HG03039 (cell line): ENCODE data around the gene SPRING1.

Source experiments
- ATAC-seq: cut with Tn5 transposase; IDR thresholded peaks from one replicate; pipeline ENCODE4 v1.9.1; 2021; ENCODE audit warnings: mild to moderate bottlenecking, moderate library complexity; ENCODE audit not compliant: unreplicated experiment

SPRING1 gene

DNA sequence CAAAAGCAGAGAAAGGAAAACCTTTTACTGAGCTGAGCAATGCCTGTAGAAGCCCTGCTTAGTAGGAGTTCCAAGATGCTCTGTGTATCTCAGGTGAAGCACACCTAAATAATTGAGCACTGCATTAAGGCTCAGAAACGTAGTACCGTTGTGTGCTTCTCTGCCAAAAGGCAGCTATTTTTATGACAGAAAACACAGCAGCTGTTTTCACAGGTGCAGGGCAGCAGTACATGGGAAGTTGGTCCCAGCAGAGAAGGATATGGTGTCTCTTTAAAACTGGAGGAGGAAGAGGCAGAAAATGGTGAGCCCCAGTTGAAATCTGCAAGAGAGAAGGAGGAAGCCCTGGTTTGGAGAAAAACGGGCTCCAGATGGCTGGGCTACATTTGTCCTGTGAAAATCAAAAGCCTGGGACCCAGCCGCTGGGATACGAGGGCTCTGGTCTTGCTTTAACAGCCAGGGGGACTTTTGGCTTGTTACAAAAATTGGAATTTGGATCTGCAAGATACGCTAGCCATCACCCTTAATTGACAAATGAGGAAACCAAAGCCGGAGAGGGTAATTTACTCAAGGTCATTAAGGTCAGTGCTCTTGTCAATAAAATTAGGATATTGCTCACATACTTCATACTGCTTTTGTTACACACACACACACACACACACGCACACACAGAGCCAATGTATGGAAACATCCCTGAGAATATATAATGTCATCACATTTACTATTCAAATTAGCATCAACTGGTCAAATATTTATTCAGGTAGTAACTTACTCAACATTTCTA, 27.3 kb downstream of the SPRING1 start:
- no peak for ATAC-seq

DNA sequence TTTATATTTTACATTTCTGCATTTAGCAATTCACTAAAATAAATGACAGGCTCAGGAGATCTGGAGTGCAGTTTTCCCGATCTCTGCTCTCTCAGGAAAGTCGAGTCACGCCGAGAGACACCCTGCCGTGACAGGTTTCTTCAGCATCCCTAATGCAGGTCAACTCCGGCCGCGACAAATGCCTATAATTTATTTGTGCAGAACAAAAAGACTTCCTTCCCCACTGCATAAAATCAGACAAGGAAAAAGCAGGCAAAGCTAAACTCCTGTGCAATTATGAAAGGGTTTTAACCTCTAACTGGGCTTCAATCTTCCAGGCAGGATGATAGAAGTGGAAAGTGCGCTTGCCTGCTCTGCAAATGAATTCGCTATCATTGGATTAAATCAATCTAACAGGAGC, 28.1 kb downstream of the SPRING1 start:
- no peak for ATAC-seq

DNA sequence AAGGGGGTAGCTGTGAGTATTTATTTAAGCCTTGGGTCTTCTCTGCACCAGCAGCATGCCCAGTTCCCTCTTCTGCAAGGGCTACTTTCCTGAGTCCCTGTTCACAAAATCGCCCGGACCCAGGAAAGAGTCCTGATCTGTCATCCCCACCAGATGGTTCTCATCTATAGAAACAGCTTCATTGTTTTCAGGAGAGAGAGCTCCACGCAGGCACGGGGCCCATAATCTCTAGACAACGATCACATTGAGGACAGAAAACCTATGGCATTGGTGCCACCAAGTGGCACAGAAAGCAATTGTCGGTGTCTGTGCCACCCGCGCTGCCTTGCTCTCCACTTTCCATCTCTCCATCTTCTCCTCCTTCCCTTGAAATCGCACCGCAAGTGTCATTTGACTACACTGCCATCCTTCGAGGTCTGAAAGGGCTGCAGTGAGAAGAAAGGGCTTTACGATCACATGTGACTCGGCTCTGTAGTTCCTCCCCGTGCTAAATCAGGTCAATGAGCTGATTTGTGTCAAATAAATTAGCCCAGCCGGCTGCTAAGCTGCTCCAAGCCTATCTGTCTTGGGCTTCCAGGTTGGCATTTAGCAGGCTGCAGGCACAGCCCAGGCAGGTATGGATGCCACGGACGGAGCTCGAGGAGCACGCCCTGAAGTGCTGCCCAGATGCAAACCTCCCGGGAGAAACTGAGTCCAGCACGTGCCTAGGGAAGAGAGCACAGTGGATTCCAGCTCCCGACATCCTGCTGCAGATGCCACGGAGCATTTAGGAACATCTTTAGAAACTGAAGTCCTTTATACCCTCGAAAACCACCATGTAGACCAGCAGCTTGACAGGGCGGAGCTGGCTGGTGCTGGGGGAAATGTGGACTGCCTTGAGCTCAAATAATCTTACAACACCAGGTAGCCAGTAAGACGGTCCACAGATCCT, 28.8 kb downstream of the SPRING1 start:
- no peak for ATAC-seq

DNA sequence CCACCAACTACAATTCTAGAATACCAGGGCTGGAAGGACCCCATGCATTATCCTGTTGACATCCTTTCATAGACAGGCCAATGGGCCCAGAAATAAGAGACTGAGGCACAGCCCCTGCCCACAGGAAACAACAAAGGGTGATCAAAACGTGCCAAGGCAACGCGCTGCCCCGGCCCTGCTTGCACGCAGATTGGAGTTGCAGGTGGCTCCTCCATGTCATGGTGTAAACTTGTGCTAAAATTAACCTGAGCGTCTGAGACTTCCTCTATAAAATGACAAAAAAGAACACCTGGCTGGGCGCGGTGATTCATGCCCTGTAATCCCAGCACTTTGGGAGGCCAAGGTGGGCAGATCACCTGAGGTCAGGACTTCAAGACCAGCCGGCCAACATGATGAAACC, 30.1 kb downstream of the SPRING1 start:
- no peak for ATAC-seq

DNA sequence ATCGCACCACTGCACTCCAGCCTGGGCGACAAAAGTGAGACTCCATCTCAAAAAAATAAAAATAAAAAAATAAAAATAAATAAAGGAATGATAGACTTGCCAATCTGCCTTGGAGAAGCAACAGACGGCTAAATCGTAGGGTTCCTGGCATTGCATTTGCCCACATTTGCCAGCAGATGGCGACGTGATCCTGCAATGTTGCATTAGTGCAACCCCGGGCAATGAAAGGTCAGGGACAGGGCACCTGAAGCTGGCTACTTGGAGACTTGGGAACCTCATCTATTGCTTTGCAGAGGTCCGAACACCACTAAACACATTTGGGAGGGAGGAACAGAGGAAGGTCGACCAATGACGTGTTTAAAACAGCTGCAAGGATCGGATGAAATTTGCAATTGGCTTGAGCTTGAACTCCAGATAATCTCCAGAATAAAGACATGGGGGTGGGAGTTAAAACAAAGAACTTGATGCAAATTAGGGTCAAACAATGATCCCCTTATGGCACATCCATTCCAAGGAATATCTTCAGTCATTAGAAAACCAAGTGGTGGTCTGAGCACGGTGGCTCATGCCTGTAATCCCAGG, 34.6 kb downstream of the SPRING1 start:
- ATAC-seq = no peak

DNA sequence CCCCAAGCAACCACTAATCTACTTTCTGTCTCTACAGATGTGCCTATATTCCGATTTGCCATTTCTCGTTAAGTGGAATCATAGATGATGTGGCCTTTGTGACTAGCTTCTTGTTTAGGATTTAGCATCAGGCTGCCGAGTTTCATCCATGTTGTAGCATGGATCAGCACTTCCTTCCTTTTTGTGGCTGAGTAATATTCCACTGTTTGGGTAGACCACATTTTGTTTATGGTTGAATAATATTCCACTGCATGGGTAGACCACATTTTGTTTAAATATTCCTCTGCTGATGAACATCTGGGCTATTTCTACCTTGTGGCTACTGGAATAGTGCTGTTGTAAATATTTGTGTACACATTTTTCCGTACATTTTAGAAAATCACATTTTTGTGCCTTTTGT, 36.4 kb downstream of the SPRING1 start:
- no peak for ATAC-seq

DNA sequence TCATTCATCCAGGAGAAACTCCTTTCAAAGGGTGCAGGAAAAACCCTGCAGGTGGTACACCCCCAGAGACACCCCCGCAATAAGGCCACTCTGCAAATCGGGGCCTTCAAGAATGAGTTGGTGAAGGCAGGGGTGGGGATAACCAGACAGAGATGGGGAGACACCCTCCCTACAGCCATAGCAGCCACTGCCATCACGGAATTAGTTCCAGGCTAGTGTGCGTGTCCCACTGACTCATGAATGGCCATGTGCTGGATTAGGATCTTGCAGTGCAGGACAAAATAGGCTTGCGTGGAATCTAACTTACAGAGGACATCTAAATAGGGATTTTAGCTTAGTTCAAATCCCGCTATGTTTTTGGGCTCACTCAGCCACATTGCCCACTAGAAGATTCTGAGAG, 37.8 kb downstream of the SPRING1 start:
- ATAC-seq = no peak

DNA sequence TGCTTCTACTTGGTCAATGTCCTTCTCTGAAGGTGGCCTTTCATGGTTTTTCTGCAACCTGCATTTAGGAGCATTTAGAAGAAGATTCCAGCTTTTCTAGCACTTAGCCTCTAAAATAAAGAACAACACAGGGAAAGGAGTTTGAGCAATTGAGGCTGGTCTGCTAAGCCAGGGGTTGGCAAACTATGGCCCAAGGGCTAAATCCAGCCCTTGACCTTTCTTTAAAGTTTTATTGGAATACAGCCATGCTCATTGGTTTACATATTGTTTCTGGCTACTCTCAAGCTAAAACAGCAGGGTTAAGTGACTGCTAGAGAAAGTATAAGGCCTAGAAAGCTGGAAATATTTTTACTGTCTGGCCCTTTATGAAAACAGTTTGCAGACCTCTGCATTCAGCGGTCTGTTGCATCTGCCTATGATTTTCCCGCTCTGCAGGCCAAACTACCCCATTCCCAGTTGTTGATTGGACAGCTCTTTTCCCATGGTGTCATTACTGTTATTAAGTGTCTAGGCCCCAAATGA, 39.3 kb downstream of the SPRING1 start:
- ATAC-seq = no peak

DNA sequence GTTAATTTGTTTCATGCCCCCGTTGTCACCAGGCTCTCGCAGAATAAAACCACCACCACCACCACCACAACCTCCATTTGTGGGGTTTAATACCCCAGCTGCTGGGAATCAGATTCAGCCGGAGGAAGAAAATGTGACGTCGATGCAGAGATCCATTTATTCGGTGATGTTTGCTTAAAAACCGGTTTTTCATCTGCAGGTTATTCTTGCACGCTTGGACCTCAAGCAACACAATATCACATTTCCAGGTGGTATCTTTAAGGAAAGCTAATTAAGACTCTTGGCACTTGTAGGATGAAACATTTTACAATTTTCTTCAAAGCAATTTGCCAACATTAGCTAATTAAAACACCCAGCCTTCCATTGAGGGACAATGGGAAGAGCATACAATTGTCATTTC, 39.8 kb downstream of the SPRING1 start:
- no peak for ATAC-seq

DNA sequence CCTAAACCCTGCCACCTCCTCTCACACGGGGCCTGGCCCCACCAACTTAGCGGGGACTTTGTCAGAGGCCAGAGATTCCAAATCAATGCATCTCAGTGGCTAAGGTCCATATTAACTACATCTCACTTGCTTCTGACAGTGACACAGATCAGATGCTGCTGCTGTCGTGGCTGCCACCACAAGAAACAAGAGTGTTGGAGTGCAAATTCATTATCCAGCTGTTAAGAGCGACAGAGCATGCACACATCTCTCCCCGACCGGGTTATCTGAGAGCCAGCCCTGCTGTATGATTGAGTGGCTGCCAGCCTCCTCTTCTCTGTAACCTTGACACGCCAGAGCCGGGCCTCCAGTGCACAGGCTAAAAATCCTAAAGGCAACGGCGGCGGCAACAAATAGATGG, 40.2 kb downstream of the SPRING1 start:
- ATAC-seq = no peak

DNA sequence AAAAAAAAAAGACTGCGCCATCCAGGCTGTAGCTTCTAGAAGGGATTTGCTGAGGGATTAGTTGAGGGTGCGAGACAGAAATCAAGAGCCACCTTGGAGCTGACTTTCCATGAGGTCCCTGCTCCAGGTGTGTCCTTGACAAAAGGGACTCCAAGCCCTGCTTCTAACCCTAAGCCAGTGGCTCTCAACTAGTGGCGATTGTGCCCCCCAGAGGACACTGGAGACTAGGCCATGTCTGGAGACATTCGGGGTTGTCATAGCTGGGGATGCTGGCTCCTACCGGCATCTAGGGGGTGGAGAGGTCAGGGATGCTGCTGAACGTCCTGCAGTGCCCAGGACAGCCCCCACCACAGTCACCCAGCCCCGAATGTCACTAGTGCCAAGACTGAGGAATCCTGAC, 40.6 kb downstream of the SPRING1 start:
- no peak for ATAC-seq

DNA sequence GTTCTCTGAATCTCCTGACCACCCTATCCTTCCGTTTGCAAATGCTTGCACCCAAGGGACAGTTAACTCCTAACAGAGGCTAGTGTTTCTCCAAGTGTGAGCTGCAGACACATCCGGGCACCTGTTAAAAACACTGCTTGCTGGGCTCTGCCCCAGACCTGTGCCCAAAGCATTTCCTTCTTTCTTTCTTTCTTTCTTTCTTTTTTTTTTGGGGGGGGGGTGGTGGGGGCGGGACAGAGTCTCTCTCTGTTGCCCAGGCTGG, 42.5 kb downstream of the SPRING1 start:
- ATAC-seq = no peak

DNA sequence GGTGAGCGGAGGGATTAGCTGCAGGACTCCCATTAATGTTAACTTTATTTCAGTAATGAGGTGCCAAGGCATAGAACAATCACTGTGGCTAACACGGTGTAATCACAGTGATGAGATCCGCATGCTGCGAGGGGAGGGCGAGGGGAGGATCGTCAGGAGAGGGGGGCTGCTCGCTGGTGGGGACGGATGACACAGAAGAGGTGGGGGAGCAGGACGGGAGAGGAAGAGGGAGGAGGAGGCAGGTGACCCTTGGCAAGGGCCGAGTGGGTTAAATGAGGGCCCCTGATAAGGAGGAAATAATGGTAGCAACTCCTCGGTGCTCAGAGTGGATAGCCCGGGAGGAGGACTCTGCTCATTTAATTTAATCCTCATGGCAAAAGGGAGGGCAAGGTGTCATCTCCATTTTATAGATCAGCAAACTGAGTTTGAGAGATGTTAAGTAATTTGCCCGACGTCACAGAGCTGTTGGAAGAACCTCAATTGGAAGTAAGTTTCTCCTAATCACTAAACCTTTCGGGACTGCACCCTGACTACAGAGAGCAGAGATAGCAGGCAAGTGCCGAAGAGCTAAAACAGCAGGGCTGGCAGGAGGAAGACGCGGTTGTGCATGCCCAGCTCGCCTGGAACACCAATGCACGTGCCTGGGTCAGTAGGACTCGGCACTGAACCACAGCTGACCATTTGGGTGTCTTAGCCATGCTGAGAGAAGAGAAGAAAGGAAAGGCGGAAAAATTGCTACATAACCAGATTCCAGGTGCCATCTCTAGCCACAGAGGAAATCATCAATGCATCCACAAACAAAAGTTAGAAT, 43.0 kb downstream of the SPRING1 start:
- no peak for ATAC-seq

DNA sequence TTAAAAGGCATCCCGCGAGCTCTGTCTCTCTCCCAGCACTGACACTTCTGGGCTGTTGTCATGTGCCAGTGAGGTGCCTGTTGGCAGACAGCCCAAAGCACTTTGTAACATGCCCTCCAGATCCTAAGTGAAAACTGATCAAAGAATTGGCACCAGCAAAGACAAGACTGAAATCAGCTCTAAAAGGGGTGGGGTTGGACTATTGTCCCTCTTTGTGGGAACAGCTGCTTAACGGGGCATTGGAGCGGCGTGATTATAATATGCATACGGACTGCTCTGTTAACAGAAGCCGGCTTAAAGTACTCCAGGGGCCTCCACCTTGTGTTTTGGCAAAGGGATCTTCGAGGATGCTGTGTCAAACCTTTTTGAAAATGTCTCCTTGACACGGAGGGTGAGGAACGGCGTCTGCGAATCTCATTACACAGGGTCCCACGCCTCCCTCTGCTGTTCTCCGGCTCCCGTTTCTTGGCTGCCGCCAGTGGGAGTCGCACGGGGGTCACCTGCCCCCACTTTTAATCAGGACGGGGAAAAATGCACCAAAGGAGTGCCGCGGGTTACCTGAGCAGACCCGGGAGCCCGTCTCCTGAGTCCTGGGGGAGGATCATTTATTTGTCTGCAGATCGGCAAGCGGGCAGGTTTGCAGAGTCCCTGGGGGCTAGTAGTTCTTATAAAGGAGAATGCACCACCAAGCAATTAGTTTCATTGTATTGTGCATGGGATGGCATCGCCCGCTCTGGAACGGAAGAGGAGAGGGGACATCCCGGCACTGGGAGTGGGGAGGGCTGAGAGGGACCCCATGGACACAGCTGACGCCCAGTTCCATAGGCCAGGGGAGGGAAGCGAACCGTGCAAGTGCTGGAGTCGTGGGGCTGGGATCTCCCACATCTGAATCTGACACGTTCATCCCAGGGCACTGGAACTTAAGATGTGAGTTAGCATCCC, 44.3 kb downstream of the SPRING1 start:
- ATAC-seq = no peak

DNA sequence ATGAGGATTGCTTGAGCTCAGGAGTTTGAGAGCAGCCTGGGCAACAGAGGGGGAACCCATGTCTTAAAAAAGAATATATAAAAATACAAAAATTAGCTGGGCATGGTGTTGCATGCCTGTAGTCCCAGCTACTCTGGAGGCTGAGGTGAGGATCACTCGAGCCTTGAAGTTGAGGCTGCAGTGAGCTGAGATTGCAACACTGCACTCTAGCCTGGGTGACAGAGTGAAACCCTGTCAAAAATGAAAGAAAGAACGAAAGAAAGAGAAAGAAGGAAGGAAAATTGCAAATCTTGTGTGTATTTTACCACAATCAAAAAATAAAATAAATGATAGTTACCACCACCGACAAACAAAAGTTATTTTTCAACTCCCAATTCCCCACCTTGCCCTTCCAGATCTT, 45.3 kb downstream of the SPRING1 start:
- no peak for ATAC-seq

DNA sequence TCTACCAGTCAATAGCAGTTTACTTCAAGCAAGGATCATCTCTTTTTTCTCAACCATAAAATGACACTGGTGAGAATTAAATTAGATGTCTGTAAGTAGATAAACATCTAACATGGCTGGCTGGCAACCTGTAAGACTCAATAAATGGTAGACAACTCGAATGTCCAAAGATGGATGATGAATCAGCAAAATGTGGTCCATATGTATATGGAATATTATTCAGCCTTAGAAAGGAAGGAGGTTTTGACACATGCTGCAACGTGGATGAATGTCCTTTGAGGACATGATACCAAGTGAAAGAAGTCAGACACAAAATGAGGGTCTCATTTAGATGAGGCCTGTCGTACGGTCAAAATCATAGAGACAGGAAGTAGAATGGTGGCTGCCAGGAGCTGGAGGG, 46.2 kb downstream of the SPRING1 start:
- ATAC-seq = no peak

DNA sequence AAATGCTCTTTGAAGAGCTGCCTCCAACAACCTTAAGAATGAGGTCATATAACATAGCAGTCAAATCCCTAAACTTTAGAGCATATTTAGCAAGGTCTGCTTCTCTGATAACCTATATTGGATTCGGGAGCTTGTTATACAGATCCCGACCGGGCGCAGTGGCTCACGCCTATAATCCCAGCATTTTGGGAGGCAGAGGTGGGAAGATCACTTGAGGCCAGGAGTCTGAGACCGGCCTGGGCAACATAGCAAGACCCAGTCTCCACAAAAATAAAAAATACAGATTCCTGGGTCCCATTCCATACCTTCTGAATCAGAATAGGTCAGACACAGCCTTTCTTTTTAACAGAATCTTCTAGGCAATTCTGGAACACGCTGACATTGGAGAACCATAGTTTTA, 46.7 kb downstream of the SPRING1 start:
- ATAC-seq = no peak

DNA sequence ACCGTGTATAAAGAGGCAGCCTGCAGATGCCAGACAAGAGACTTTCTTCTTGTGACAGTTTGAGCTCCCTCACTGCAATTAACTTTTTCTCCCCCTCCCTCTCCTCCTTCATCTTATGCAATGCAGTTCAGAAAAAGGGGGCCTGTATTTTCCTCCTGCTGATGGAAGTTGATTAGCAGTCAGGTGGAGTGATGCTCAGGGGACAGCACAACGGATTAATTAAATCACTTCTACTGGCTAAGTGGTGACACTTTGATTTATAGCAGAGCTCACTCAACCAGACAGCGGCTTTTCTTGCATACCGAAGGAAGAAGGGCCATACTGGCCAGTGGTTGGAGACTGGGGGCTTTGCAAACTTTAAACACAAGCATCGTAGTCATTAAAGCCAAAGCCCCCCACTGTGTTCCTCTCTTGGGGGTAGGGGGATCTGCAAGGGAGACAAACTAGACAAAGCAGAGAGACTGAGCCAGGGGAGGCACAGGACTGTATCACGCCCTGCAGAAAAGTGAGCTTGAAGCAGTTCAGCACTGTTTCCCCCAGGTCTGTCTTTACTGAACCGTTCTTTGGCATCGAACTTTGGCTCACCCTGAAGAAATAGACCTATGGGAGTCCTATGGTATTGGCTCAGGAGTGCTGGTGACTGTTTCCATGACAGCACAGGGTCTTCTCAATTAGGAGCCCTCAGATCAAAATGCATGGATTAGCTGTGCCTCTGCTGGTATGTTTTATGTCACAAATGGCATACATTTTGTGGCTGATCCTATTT, 47.7 kb downstream of the SPRING1 start:
- ATAC-seq = no peak

DNA sequence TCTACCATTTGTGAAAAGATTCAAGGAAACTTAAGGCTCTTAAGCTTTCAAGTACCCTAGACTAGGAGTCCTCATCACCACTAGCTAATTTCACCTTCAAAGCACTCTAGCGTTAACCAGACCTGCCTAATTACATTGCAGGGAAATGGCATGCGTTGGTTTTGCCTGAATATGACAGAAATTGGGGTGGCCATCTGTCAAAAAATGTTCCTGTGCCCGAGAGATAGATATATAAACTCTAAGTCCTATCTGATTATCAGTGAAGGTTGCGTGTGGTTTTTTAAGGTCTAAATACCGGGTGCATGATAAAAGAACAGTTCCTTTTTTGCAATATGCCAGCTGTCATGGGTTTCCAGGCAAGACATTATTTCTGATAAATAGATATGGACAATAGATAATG, 48.3 kb downstream of the SPRING1 start:
- ATAC-seq = no peak
